ENCODE data around the gene PPP6R1. TPM values are rescaled to one million over a fixed set of nuclear protein-coding genes. Genes with fewer than 3 reads are reported as not detected.

Gene PPP6R1
- total and polyA plus RNA-seq, 2 of the 13 experiments (the other 11 are each of a cell fraction or from before 2014, with no cell fraction given), result 25.8 to 54.0 TPM

DNA sequence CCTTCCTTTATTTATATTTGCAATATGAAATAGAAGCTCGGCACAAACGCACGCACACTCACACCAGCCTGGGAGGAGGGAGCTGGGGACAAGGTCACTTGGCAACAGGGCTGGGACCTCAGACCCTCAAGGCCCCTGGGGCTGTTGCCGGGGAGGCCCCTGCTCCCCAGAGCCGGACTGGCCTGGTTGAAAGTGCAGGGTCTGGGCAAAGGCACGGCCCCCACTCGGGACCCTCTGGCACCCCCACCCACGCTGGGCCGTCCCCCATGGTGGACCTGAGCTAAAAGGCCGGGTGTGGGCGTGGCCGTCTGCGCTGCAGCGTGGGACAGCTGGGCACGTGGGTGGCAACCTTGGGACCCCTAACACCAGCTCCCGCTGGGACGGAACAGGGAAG is 29.0 kb downstream of the PPP6R1 start:
- CTCF ChIA-PET (ENCODE audit: low intra/inter-chr PET ratio, low total read pairs), result no interaction called here
- no peak for FAIRE-seq
- intact Hi-C loops (cut with micrococcal nuclease; ENCODE audit: unreplicated experiment), result no loop called here
- POLR2A ChIA-PET, result interaction anchor here (0.6 to 1.2 kb wide), 3 partner anchors 23 to 30 kb away, joined by 3 to 8 read pairs (median 5); no protein-coding TSS in a partner anchor
- peaks cover 4% of the 10 kb centered on the region for H3K79me2 ChIP-seq (ENCODE audit: insufficient read depth, low read length)
- H2AFZ ChIP-seq (ENCODE audit: low read length), result no peak overlapping the region
- in situ Hi-C loops (cut with HindIII; ENCODE audit: extremely low pct_ligation_motif_present, low pct_unique_long_range_greater_than_20kb), result no loop called here
- H3K27ac ChIP-seq (ENCODE audit: extremely low read length, insufficient read depth, low read length), result peak overlapping the region; percentile 76
- peaks cover 71% of the 10 kb centered on the region for H3K4me1 ChIP-seq (ENCODE audit: insufficient read depth, low read length)
- no peaks in the 10 kb centered on the region for H4K20me1 ChIP-seq (ENCODE audit: insufficient read depth, low read length)
- 0 out of 2 replicates have a peak overlapping the region, but pooled peaks have one; percentile 88 for H3K4me2 ChIP-seq (ENCODE audit: low read depth, low read length)
- peaks cover 14 to 48% of the 10 kb centered on the region in 2 experiments for H3K36me3 ChIP-seq (replicated peaks in 1 of 2; ENCODE audit: control insufficient read depth in 1 of 2, insufficient read depth in 2 of 2, low read length in 2 of 2)
- BruUV-seq (replicated peaks), result TSS peak; percentile 53
- no peak overlapping the region for H3K4me3 ChIP-seq (replicated peaks in 1 of 3; ENCODE audit: insufficient read depth in 1 of 3, low read depth in 2 of 3, low read length in 3 of 3)
- ATAC-seq, result peak; percentile 14
- WGBS (ENCODE audit: low lambda C conversion rate), result 70% methylated on average over 3 of the region's 17 CpGs
- no peak for DNase-seq (ENCODE audit: low spot score)
- H3K9me3 ChIP-seq (ENCODE audit: low read length), result no peaks in the 10 kb centered on the region
- H3K9ac ChIP-seq (ENCODE audit: insufficient read depth, low read depth, low read length), result no peak overlapping the region
- no peaks in the 10 kb centered on the region for H3K27me3 ChIP-seq (ENCODE audit: control insufficient read depth in 1 of 2, insufficient read depth in 2 of 2, low read length in 2 of 2)
- TF ChIP-seq SNAI1 (CRISPR knock-in tag; IDR thresholded peaks at IDR 0.05; ENCODE audit: borderline replicate concordance), result no peak
- TF ChIP-seq FLYWCH1 (CRISPR knock-in tag; IDR thresholded peaks at IDR 0.05), result no peak
- peak; percentile 56; the same call in 1 of the 2 replicates for TF ChIP-seq RXRB (CRISPR knock-in tag; IDR thresholded peaks at IDR 0.05; ENCODE audit: borderline replicate concordance)
- peak; percentile 67; the same call in 1 of the 2 replicates for TF ChIP-seq SALL1 (CRISPR knock-in tag; IDR thresholded peaks at IDR 0.05)
- TF ChIP-seq ZNF652 (CRISPR knock-in tag; IDR thresholded peaks at IDR 0.05; ENCODE audit: borderline replicate concordance, low read depth), result no peak
- 0 out of 2 replicates have a peak, but pooled peaks have one; percentile 32 for TF ChIP-seq GATAD2A (CRISPR knock-in tag; IDR thresholded peaks at IDR 0.05)
- TF ChIP-seq, protein P1, sequence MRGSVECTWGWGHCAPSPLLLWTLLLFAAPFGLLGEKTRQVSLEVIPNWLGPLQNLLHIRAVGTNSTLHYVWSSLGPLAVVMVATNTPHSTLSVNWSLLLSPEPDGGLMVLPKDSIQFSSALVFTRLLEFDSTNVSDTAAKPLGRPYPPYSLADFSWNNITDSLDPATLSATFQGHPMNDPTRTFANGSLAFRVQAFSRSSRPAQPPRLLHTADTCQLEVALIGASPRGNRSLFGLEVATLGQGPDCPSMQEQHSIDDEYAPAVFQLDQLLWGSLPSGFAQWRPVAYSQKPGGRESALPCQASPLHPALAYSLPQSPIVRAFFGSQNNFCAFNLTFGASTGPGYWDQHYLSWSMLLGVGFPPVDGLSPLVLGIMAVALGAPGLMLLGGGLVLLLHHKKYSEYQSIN (CRISPR knock-in tag; IDR thresholded peaks at IDR 0.05; ENCODE audit: borderline replicate concordance), result no peak
- TF ChIP-seq SP5 (CRISPR knock-in tag; IDR thresholded peaks at IDR 0.05; ENCODE audit: borderline replicate concordance, low read depth), result no peak
- peak; percentile 34; the same call in 1 of the 2 replicates for TF ChIP-seq HNF4A (CRISPR knock-in tag; IDR thresholded peaks at IDR 0.05)
- no peak for TF ChIP-seq ZNF468 (CRISPR knock-in tag; IDR thresholded peaks at IDR 0.05)
- TF ChIP-seq, protein P2, sequence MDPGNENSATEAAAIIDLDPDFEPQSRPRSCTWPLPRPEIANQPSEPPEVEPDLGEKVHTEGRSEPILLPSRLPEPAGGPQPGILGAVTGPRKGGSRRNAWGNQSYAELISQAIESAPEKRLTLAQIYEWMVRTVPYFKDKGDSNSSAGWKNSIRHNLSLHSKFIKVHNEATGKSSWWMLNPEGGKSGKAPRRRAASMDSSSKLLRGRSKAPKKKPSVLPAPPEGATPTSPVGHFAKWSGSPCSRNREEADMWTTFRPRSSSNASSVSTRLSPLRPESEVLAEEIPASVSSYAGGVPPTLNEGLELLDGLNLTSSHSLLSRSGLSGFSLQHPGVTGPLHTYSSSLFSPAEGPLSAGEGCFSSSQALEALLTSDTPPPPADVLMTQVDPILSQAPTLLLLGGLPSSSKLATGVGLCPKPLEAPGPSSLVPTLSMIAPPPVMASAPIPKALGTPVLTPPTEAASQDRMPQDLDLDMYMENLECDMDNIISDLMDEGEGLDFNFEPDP (CRISPR knock-in tag; conservative IDR thresholded peaks at IDR 0.05), result no peak
- TF ChIP-seq EEA1 (CRISPR knock-in tag; IDR thresholded peaks at IDR 0.05; ENCODE audit: borderline replicate concordance), result 0 out of 2 replicates have a peak, but pooled peaks have one; percentile 28
- TF ChIP-seq ZBTB7B (CRISPR knock-in tag; IDR thresholded peaks at IDR 0.05), result peak; percentile 85
- TF ChIP-seq, protein P3, sequence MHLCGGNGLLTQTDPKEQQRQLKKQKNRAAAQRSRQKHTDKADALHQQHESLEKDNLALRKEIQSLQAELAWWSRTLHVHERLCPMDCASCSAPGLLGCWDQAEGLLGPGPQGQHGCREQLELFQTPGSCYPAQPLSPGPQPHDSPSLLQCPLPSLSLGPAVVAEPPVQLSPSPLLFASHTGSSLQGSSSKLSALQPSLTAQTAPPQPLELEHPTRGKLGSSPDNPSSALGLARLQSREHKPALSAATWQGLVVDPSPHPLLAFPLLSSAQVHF (CRISPR knock-in tag; IDR thresholded peaks at IDR 0.05), result 0 out of 2 replicates have a peak, but pooled peaks have one; percentile 7
- TF ChIP-seq ELF1 (CRISPR knock-in tag; IDR thresholded peaks at IDR 0.05), result no peak
- TF ChIP-seq ZFP62 (CRISPR knock-in tag; IDR thresholded peaks at IDR 0.05), result no peak
- no peak for TF ChIP-seq ZNF782 (CRISPR knock-in tag; IDR thresholded peaks at IDR 0.05; ENCODE audit: borderline replicate concordance)
- TF ChIP-seq, protein P4, sequence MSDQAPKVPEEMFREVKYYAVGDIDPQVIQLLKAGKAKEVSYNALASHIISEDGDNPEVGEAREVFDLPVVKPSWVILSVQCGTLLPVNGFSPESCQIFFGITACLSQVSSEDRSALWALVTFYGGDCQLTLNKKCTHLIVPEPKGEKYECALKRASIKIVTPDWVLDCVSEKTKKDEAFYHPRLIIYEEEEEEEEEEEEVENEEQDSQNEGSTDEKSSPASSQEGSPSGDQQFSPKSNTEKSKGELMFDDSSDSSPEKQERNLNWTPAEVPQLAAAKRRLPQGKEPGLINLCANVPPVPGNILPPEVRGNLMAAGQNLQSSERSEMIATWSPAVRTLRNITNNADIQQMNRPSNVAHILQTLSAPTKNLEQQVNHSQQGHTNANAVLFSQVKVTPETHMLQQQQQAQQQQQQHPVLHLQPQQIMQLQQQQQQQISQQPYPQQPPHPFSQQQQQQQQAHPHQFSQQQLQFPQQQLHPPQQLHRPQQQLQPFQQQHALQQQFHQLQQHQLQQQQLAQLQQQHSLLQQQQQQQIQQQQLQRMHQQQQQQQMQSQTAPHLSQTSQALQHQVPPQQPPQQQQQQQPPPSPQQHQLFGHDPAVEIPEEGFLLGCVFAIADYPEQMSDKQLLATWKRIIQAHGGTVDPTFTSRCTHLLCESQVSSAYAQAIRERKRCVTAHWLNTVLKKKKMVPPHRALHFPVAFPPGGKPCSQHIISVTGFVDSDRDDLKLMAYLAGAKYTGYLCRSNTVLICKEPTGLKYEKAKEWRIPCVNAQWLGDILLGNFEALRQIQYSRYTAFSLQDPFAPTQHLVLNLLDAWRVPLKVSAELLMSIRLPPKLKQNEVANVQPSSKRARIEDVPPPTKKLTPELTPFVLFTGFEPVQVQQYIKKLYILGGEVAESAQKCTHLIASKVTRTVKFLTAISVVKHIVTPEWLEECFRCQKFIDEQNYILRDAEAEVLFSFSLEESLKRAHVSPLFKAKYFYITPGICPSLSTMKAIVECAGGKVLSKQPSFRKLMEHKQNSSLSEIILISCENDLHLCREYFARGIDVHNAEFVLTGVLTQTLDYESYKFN (CRISPR knock-in tag; conservative IDR thresholded peaks at IDR 0.05), result peak; percentile 70; the same call in 1 of the 2 replicates
- no peak for TF ChIP-seq ZFP90 (CRISPR knock-in tag; IDR thresholded peaks at IDR 0.05; ENCODE audit: borderline replicate concordance)
- no peak for TF ChIP-seq GTF2F1 (IDR thresholded peaks at IDR 0.05; ENCODE audit: low read length)
